ENCODE results near the gene POC1A. TPM values are rescaled to one million over a fixed set of nuclear protein-coding genes. Genes with fewer than 3 reads are reported as not detected.

The POC1A gene
- total RNA-seq, 1 experiment from 2014 or later: 43.0 TPM

- intact Hi-C loops (cut with micrococcal nuclease): no loop called here
- Histone ChIP-seq H3K79me2 (ENCODE audit: low read length) (peaks cover 41% of the 10 kb centered on the region), H3K9me2 (replicated peaks; ENCODE audit: low read length) (no peaks in the 10 kb centered on the region), H4K20me1 (ENCODE audit: low read length) (peaks cover 11% of the 10 kb centered on the region; the same call in 1 of the 2 replicates), H3K9ac (ENCODE audit: low read length) (no peak overlapping the region), H3K36me3 (ENCODE audit: low read depth, low read length) (peaks cover 65% of the 10 kb centered on the region), H2AFZ (ENCODE audit: low read length) (no peak overlapping the region), H3F3A (ENCODE audit: low read length, unreplicated experiment) (peaks cover 5% of the 10 kb centered on the region), H3K4me3 (ENCODE audit: low read length) (no peak overlapping the region), H3K27me3 (ENCODE audit: low read length) (no peaks in the 10 kb centered on the region), H3K4me2 (ENCODE audit: low read length) (no peak overlapping the region), H3K4me1 (ENCODE audit: insufficient read depth, low read length) (peaks cover 58% of the 10 kb centered on the region), H3K27ac (ENCODE audit: low read length) (no peak overlapping the region), H3K9me3 (ENCODE audit: low read length) (no peaks in the 10 kb centered on the region)
- POLR2A ChIA-PET (ENCODE audit: unreplicated experiment): no interaction called here
- CTCF ChIA-PET: no interaction called here
- DNase-seq (no peak), ATAC-seq (no peak)
- TF ChIP-seq EZH2phosphoT487 (IDR thresholded peaks at IDR 0.05; ENCODE audit: borderline replicate concordance, low read length) (no peak), EZH2 (IDR thresholded peaks at IDR 0.05; ENCODE audit: low read length, unreplicated experiment) (no peak), CTCF (conservative IDR thresholded peaks at IDR 0.05; ENCODE audit: low read depth, low read length) (no peak)
- BruUV-seq (replicated peaks): no TSS peak
Measured at GRCh38 chr3:52202384-52203077, 48.3 kb upstream of the POC1A start.

- peaks cover 65% of the 10 kb centered on the region for H3K4me1 ChIP-seq (ENCODE audit: insufficient read depth, low read length)
- intact Hi-C loops (cut with micrococcal nuclease): no loop called here
- H4K20me1 ChIP-seq (ENCODE audit: low read length): peaks cover 11% of the 10 kb centered on the region; the same call in 1 of the 2 replicates
- ATAC-seq: no peak
- no peak for DNase-seq
- no peaks in the 10 kb centered on the region for H3K27me3 ChIP-seq (ENCODE audit: low read length)
- no peaks in the 10 kb centered on the region for H3K9me3 ChIP-seq (ENCODE audit: low read length)
- POLR2A ChIA-PET (ENCODE audit: unreplicated experiment): interaction anchor here (0.5 to 0.6 kb wide), 2 partner anchors 13 to 46 kb away, joined by 3 to 4 read pairs; no protein-coding TSS in a partner anchor
- no peak overlapping the region for H3K27ac ChIP-seq (ENCODE audit: low read length)
- peaks cover 55% of the 10 kb centered on the region for H3K36me3 ChIP-seq (ENCODE audit: low read depth, low read length)
- no peaks in the 10 kb centered on the region for H3K9me2 ChIP-seq (replicated peaks; ENCODE audit: low read length)
- no peak overlapping the region for H2AFZ ChIP-seq (ENCODE audit: low read length)
- no peak for TF ChIP-seq EZH2phosphoT487 (IDR thresholded peaks at IDR 0.05; ENCODE audit: borderline replicate concordance, low read length)
- no peak for TF ChIP-seq CTCF (conservative IDR thresholded peaks at IDR 0.05; ENCODE audit: low read depth, low read length)
- TF ChIP-seq EZH2 (IDR thresholded peaks at IDR 0.05; ENCODE audit: low read length, unreplicated experiment): no peak
- TSS peak; percentile 0 for BruUV-seq (replicated peaks)
- no peak overlapping the region; the same call in 1 of the 2 replicates for H3K4me2 ChIP-seq (ENCODE audit: low read length)
- H3F3A ChIP-seq (ENCODE audit: low read length, unreplicated experiment): peaks cover 5% of the 10 kb centered on the region
- CTCF ChIA-PET: no interaction called here
- no peak overlapping the region for H3K9ac ChIP-seq (ENCODE audit: low read length)
- H3K79me2 ChIP-seq (ENCODE audit: low read length): peaks cover 38% of the 10 kb centered on the region
- H3K4me3 ChIP-seq (ENCODE audit: low read length): no peak overlapping the region
Measured at GRCh38 chr3:52200981-52201679, 46.9 kb upstream of the POC1A start.
